ENCODE results near the gene MGAT4A.
"Not testable (repeated sequence)": the region's sequence is repeated elsewhere in the genome, so short reads cannot be mapped to it uniquely, and the experiment has no call there.

Gene MGAT4A

DNA sequence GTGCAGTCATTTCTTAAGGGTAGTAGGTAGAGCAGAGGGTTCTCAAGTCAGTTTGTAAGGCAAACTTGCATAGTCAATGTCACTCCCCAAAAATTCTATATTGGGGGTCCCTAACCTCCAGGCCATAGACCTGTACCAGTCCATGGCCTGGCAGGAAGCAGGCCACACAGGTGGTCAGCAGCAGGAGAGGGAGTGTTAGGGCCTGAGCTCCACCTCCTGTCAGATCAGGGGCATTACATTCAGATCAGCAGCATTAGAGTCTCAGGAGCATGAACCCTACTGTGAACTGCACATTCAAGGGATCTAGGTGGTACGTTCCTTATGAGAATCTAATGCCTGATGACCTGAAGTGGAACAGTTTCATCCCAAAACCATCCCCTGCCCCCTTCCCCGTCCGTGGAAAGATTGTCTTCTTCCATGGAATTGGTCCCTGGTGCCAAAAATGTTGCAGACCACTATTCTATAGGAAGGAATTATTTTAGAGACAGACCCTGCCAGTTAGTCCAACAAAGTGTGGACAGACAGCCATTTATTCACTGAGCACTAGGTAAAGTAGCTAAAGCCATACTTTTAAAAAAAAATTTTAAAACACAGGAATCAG, 129.3 kb downstream of the MGAT4A start:
- peak in 1 of 2 donors; percentile 16 for DNase-seq

DNA sequence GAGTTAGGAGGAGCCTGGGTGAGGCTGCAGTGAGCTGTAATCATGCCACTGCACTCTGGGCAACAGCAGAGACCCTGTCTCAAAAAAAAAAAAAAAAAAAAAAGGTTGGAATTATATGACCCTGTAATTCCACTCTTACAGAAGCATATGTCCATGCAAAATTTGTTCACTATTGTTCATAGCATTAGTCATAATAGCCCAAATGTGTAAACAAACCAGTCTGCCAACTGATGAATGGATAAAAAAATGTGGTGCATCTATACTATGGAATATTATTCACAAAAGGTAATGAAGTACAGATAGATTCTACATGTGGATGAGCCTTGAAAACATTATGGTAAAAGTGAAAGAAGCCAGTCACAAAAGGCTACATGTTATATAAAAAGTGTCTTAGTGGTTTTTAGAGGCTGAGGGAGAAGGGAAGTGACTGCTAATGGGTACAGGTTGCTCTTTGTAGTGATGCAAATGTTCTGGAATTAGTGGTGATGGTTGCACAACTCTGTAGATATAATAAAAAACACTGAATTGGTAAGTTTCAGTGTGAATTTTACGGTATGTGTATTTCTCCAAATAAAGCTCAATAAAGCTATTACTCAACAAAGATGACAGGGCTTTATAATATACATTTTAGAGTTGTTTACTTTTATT, 132.0 kb downstream of the MGAT4A start:
- no peak for DNase-seq

DNA sequence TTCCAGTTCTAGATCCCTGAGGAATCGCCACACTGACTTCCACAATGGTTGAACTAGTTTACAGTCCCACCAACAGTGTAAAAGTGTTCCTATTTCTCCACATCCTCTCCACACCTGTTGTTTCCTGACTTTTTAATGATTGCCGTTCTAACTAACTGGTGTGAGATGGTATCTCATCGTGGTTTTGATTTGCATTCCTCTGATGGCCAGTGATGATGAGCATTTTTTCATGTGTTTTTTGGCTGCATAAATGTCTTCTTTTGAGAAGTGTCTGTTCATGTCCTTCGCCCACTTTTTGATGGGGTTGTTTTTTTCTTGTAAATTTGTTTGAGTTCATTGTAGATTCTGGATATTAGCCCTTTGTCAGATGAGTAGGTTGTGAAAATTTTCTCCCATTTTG, 136.3 kb downstream of the MGAT4A start:
- DNase-seq = not testable (repeated sequence)

DNA sequence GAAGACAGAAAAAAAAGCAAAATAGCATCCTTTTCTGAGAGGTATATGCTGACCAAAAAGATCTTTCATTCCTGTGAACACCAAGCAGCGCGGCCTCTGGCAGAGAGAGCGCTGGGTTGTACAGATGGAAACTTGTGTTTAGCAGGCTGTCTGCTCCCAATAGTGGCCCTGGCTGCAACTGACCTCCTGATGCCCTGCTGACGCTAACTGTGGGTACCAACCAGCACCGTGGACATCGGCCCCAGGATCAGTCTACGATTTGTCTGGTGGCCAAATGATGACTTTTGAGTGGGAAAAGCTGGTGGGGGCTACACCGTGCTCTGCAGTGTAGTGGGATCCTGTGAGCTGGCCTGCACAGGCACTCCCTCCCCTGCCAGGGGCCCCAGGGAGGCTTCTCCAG, 138.4 kb downstream of the MGAT4A start:
- no peak for DNase-seq

DNA sequence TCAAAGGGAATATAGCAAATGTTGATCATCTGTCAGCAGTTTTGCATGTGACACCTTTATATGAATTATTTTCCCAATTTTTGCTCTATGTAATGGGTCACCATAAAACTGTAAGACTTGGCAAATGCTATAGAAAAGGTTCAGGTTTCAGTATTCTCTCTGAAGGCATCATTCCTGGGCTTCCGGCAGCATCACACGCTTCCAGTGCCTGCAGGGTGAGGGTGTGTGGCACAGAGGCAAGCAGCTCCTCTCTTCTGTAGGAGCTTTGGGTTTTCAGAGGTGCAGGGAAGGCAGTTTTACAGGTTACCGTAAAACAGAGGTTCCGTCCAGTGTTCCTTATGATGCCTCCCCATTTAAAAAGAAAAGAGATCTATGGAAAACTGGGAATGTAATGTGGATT, 141.4 kb downstream of the MGAT4A start:
- no peak for DNase-seq

DNA sequence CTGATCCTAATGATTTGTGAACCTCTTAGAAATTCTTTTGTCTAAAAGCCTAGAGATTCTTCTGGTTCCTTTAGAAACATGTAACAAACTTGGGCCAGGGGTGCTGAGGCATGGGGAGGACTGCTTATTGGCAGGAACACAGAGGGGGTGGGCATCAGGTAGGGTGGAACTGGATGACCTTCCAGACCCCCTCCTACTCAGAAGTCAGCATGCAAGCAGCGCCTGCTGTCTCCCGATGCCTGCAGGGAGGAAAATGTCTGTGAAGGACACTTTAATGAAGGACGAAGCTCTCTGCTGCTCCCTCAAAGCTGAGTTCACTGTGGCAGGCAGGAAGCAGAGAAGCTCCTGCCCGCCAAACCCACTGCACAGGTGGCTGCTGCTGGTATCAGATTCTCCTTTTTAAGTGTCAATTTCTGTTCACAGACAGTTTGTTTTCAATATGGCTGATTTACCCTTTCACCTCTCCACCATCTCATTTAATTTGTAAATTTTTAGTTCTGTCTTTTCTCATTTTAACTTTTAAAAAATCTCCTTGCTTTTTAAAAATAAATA, 142.0 kb downstream of the MGAT4A start:
- DNase-seq = no peak

DNA sequence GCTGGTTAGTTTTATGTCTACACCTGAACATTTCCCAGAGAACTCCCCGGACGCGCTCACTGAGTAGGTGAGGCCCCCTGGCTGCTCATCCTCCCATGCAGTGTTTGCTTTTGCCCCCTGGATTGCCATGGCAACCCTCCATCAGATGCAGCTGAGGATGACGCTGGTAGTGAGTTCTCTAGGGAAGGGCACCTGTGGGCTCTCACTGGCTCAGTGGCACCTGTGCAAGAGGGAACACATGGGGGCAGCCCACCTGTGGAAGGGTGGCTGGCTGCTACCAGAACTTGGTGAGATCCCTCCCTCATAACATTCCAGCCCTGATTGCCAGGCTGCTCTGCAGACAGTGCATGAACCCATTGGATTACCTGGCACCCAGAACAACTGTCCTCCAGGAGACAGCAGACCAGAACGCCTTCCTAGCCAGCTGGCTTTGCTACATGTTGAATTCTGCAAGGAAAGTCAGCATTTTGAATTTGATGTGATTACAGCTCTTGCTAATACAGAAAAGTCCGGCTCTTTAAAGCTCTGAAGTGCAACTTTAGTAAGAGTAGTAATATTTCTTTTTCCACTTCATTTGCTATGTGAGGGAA, 144.3 kb downstream of the MGAT4A start:
- DNase-seq = no peak

DNA sequence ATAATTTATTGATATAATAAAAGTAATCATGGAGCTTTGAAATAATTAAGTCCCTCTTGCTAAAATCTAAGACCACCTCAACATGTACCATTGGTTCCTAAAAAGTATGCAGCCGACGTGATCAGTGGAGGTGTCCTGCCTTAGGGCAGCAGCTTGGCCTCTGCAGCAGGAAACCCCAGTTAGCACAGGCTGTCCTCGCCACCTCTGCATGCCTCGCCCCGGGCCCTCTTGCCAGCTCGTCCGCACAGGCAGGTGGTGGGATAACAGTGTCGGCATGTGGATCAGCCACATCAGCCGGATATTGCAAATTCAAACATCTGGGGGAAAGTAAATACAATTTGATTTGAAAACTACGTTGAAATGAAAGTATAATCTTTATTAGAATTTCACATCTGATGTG, 145.5 kb downstream of the MGAT4A start:
- no peak for DNase-seq

DNA sequence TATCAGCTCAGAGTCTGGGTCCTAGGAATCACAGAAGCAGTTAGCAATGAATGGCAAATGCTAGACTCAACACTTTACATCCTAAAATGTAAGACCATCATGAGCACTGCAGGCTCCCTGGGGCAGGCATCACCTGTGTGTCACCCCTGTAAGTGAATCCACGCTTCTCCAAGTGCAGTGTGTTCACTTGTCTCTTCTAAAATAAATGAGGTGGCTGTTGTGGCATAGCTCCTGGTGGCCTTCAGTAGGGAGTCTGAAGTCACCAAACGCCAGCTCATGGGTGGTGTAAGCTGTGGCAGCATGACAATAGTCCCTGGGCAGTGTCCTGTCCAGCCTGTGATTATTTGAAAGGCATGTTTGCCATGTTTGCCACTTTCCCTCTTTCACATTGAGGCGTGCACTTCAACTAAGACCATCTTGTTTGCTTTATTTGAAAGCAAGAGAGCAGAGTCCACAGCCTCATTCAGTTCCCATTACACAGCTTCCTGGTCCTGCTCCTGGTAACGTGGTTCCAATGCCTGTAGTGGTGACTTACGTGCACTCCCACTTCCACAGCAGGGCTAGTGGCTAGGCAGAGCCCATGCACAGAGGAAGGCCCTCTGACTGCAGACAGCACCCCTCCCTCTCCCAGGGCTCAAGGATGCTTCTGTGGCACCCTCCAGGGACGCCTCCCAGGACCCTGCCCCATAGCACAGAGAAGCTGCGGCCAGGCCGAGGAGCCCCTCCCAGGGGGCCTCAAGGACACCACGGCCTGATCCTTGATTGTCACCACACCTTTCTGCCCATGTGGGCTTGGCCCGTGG, 146.9 kb downstream of the MGAT4A start:
- DNase-seq = no peak

DNA sequence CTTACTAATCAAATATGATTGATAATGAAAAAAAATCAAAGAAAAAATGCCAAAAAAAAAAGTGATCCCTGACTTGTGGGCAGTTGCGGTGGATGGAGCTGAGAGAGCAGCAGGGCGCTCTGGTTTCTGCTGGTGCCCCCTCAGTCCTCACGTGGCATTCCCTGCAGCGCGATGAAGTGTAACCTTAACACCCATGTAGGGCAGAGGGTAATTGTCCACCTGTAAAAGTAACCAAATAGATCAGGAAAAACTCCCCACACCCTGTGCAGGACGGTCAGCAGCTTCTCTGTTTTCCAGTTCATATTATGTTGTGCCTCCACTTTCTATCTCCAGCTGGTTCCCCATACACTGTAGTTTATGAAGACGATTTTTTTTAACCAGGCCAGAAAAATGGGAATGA, 147.7 kb downstream of the MGAT4A start:
- no peak for DNase-seq

DNA sequence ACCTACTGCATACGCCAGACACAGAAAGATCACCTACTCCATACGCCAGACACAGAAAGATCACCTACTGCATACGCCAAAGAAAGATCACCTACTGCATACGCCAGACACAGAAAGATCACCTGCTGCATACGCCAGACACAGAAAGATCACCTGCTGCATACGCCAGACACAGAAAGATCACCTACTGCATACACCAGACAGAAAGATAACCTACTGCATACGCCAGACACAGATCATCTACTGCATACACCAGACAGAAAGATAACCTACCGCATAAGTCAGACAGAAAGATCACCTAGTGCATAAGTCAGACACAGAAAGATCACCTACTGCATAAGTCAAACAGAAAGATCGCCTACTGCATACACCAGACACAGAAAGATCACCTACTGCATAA, 148.4 kb downstream of the MGAT4A start:
- DNase-seq = no peak

DNA sequence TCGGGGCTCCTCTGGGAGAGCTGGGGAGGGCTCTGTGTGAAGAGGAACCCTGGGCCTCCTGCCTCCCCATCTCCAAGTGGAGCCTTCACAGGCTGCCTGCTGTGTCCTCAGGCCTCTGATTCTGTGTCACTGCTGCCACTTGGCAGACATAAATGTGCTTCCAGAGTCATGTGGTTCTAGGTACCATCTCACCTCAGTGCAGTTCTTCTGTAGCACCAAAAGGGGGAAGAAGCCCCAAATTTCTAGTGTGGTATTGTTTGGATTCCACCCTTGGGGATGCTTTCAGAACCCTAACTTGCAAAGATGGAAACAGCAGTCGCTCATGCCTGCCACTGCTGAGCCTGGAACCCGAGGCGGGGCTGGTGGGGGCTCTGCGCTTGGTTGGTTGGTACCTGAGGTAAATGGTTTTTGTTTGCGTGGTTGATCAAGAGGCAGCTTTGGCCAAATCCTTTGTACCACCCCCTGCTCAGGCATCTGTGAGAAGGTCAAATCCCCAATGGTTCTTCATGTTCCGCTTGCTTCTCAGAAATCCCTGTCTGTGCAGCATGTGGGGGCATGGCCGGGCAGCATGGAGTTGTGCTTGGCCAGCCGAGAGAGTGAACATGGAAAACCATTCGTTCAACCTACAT, 150.2 kb downstream of the MGAT4A start:
- DNase-seq = no peak

DNA sequence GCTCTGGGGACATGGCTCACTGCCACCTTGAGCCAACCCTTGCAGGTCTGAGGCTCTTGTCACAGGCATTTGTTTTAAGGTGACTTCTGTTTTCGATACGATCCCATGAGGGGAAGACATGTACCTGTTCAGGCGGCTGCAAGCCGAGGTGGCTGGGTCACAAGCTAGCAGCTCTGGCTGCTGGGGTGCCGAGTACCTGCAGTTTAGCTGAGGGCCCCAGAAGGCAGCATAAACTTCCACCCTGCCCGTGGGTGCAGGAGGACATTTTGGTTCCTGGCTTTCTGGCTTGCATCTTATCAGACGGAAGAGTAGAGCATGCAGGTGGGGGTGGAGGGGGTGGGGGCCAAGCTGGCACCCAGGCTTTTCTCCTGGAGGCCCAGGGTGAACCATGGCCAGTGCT, 151.0 kb downstream of the MGAT4A start:
- no peak for DNase-seq

DNA sequence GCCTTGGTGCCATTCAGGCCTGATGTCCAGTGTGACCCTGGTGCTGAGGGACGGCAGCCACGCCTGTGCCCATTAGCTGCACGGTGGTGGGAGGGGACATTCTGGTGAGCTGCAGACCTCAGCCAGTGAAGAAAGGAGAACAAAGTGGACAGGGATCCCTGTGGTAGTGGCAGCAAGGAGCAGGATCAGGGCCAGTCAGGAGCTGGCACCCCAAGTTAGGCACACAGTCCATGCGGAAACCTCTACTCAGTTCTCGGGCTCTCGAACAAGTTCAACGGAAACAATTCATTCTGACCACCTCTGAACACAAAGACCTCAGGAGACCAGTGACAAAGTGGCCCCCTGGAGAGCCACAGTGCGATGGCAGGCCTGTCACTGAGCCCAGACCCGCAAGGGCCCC, 152.7 kb downstream of the MGAT4A start:
- no peak for DNase-seq

DNA sequence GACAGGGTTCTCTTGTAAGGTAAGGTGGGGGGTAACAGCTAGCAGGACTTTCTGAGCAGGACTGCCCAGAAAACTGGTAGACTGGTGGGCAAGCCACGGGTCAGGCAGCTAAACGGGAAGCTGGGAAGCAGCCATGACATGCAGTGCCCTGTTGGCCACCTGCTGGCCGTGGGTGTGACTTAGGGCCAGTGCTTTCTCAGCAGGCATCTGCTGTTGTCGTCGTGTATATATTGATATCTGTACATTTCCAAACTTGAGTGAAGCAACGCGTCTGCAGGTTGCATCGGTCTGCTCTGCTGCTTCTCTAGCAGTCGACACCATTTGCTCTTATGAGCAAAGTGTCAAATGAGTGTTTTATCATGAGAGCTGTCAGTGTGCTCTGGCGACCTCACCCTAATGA, 153.6 kb downstream of the MGAT4A start:
- DNase-seq = no peak

DNA sequence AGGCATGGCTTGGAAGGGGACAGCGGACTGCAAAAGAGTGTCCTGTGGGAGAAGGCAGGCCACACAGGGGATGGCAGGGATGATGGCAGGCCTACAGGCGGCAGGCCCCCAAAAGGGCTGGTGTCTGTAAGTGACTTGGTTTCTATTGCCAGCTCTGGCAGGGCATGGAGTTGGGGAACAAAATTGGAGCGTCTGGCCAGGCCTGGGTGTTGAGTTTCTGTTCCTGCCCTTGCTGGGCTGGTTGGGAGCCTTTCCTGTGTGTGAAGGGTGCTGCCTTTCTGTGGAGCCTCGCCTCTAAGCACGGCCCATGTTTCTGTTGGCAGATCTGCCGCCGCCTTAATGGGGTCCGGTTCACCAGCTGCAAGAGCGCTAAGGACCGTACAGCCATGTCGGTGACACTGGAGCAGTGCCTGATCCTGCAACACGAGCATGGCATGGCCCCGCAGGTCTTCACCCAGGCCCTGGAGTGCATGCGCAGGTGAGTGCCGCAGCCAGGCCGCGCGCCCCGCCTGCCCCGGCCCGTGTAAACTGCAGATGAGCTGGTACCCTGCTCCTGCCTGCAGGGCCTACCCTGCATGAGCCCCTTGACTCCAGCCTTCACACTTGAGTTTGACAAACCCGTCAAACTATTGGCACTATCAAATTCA, 154.1 kb downstream of the MGAT4A start:
- DNase-seq = no peak

DNA sequence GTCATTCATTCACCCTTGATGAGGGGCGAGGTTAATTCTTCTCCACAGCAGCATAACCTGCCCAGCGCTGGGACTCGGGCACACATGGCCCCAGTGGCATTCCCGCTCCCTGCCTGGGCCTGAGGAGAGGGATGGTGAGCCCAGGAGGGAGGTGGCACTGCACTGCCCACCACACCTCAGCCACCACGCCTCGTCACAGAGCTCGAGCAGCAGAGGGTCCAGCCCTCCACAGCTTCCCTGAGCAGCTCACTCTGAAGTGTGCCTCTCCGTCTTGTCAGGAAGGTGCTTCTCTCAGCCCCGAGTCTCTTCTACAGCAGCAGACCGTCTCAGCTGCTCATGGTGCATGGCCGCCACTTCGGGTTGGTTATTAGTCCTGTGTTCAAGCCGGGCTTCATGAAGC, 157.5 kb downstream of the MGAT4A start:
- DNase-seq = no peak

DNA sequence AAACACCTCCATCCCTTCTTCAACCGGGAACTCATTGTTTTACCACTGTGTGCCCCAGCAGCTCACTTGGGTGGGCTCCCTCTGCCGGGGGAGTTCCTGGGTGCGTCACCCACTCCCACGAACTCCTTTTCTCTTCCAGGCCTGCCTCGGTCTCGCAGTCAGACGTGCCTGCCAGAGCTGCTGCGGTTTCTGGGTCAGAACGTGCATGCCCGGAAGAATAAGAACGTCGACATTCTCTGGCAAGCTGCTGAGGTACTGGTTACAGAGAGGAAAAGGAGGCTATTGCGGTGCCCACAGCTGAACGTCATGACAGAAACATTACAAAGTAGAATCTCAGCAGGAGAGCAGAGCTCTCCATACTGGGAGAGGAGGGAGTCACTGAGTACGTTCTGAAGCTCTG, 158.3 kb downstream of the MGAT4A start:
- no peak for DNase-seq

DNA sequence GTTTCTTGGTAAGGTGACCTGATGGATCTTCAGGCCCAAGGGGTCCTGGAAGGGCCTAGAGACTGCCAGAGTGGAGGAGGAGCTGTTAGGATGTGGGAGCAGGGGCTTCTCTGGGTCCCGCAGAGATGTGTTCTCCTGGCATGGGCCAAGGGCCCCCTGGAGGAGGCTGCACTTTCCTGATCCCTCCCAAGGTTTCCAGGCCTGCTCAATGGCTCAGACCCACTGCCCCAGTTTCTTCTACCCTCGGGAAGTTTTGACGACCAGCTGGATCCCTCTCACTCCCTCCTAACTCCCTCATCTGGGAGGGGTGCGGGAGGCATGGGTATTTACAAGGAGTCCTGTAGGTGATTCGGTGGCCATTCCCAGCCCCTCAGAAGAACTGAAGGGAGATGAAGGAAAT, 158.7 kb downstream of the MGAT4A start:
- DNase-seq = no peak

DNA sequence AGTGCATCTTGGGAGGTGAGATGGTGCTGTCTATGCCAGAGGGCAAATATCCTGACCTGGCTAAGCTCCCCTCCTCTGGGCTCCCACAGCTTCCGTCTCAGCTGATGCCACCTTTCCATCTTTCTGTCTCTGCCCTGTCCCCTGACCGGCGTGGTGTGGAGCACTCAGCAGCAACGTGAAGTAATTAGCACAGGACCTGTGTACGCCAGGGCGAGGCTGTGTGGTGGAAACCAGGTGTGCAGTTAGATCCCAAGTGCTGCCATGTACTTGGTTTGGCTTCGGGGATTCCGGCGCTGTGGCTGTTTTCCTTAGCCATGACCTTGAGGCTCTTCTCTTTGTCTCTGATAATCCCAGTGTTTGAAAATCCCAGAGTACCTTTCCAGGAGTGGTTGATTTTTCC, 159.1 kb downstream of the MGAT4A start:
- DNase-seq = no peak

DNA sequence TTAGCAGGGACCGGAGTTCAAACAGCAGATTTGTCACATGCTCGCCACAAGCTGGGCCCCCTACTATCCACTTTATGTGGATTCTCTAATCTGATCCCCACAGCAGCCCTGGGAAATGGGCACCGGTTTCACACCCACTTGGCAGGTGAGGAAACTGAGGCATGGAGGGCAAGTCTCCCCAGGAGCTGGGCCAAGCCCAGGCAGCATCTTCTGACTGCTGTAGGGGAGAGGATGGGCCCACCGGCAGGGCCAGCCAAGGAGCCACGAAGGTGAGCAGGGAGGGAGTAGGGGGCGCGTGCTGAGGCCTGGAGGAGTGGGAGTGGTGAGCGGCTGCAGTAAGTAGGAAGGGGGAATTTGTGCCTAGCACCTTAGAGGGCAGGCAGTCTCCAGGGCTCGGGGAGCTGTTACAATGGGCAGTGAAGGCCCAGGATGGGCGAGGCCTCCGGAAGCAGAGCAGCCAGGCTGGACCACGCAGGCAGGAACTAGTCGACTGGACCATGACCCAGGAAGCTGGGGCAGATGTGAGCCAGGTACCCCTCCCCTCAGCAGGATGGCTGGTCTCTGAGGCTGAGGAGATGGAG, 159.7 kb downstream of the MGAT4A start:
- no peak for DNase-seq

DNA sequence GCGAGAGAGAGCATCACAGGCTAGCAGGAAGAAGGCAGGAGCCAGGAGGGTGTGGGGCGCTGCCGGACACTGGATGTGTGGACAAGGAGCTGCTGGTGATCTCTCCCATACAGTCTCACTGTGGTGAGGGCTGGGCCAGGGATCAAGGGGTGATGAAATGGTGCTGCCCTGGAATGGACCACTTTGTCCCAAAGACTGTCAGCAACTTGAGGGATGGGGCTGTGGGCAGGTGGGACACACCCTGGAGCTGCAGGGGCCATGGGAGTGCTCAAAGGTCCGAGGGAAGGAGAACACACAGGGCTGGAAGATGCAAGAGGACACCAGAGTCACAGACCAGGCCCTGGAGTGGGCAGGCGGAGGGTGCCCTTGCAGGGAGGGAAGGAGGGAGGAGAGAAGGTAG, 160.6 kb downstream of the MGAT4A start:
- no peak for DNase-seq

All from CD4-positive, alpha-beta T cell treated with Interferon alpha-2 for 1 hour (primary cell).